Testis (tissue), 3 donors: ENCODE data around the gene FOXJ3. TPM values are rescaled to one million over a fixed set of nuclear protein-coding genes. Genes with fewer than 3 reads are reported as not detected.

ENCODE experiments used
- DNase-seq: peaks from one replicate; pipeline ENCODE4 v3.0.0-alpha.2; 2019
- H3K27ac ChIP-seq, 2 donors: fragments of 200-600 bp; sonication (generic); one replicate each; pipeline ENCODE4 v1.5.1; 2019
- H3K27me3 ChIP-seq: fragments of 200-600 bp; sonication (generic); one replicate; pipeline ENCODE4 v1.5.1; 2019
- H3K36me3 ChIP-seq: fragments of 200-600 bp; sonication (generic); one replicate; pipeline ENCODE4 v1.5.1; 2017; ENCODE audit warnings: low read depth; ENCODE audit errors: missing control alignments
- H3K4me1 ChIP-seq: fragments of 200-600 bp; sonication (generic); one replicate; pipeline ENCODE4 v1.5.1; 2019
- H3K4me3 ChIP-seq, 2 donors: fragments of 200-600 bp; sonication (generic); one replicate each; pipeline ENCODE4 v1.5.1; 2017 to 2019
- H3K9me3 ChIP-seq: fragments of 200-600 bp; sonication (generic); one replicate; pipeline ENCODE4 v1.5.1; 2017
- POLR2A ChIP-seq: fragments of 450-650 bp; IDR thresholded peaks from one replicate; pipeline ENCODE4 v1.6.1; 2017; ENCODE audit warnings: antibody characterized with exemption, mild to moderate bottlenecking, moderate library complexity
- WGBS, 2 donors: methylation state at CpG; one replicate each; pipeline ENCODE4 v1.1.5; 2018; 5-methylcytosine and 5-hydroxymethylcytosine counted together
- intact Hi-C: fragments of 100-400 bp; cut with DNase I; formaldehyde crosslinking; loops from one replicate; pipeline ENCODE4 v1.15.1; 2023; ENCODE audit warnings: low total_unique reads
- polyA plus RNA-seq: library from polyadenylated mRNA; stranded (reverse); fragments of 350-450 nt; fragmentation: Illumina TruSeq; extraction: RNeasy Lipid Tissue Mini Kit (QIAGEN cat#74804); gene quantifications from one replicate; pipeline ENCODE4 v1.2.3, GENCODE V29; 2014; ENCODE audit warnings: low read depth, low replicate concordance; ENCODE audit not compliant: insufficient read depth
- total RNA-seq, 2 donors: library from RNA; depleted of rRNA; stranded (reverse); fragments of >200 nt; gene quantifications; one replicate each; pipeline ENCODE4 v1.2.3, GENCODE V29; 2016
- TF ChIP-seq, protein P1 (sequence below), 3 experiments: fragments of 450-650 bp in 2 of 3; fragments of 200-600 bp in 1 of 3; sonication (generic) in 1 of 3; IDR thresholded peaks; one replicate each; pipeline ENCODE4 v1.5.1; 2016 to 2019; ENCODE audit warnings: antibody characterized with exemption in 3 of 3, mild to moderate bottlenecking in 2 of 3, moderate library complexity in 1 of 3

Gene FOXJ3
- total and polyA plus RNA-seq, 3 donors from 2014 or later = 38.9 to 80.1 (median 64.4) TPM

DNA sequence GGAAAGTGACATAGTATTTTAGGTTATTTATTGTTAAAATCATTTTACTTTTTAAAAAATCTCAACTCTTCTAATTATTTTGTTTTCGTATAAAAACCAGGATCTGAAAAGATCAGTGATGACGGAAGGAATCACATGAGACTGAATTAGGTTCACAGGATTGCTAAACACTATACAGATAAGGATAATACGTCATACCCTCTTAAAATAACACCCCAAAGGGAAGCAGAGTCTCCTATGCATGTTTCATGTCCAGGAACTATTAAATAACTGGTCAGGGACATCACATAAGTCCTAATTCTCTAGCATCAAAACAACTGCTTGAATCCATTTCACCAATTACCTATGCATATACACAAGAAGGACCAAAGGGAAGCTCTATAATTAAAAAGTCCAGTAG lies 84.9 kb downstream of the FOXJ3 start:
- intact Hi-C loops = no loop called here
- TF ChIP-seq, protein P1, sequence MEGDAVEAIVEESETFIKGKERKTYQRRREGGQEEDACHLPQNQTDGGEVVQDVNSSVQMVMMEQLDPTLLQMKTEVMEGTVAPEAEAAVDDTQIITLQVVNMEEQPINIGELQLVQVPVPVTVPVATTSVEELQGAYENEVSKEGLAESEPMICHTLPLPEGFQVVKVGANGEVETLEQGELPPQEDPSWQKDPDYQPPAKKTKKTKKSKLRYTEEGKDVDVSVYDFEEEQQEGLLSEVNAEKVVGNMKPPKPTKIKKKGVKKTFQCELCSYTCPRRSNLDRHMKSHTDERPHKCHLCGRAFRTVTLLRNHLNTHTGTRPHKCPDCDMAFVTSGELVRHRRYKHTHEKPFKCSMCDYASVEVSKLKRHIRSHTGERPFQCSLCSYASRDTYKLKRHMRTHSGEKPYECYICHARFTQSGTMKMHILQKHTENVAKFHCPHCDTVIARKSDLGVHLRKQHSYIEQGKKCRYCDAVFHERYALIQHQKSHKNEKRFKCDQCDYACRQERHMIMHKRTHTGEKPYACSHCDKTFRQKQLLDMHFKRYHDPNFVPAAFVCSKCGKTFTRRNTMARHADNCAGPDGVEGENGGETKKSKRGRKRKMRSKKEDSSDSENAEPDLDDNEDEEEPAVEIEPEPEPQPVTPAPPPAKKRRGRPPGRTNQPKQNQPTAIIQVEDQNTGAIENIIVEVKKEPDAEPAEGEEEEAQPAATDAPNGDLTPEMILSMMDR (IDR thresholded peaks at IDR 0.05) = no peak
- no peak for TF ChIP-seq POLR2A
- 63 to 77% methylated on average over 3 of the region's 3 CpGs for WGBS, 2 donors
- Histone ChIP-seq H3K27ac (no peak overlapping the region), H3K9me3 (no peaks in the 10 kb centered on the region), H3K27me3 (no peaks in the 10 kb centered on the region), H3K4me1 (no peaks in the 10 kb centered on the region), H3K36me3 (no peaks in the 10 kb centered on the region), H3K4me3 (no peak overlapping the region)
- DNase-seq = no peak

GRCh38 chr1:42240966-42241755 lies 93.9 kb downstream of the FOXJ3 start:
- no peaks in the 10 kb centered on the region for H3K9me3 ChIP-seq
- H3K4me3 ChIP-seq = no peak overlapping the region
- no peak overlapping the region for H3K27ac ChIP-seq
- intact Hi-C loops = no loop called here
- no peaks in the 10 kb centered on the region for H3K36me3 ChIP-seq
- no peaks in the 10 kb centered on the region for H3K4me1 ChIP-seq
- no peak for DNase-seq
- TF ChIP-seq, protein P1 (IDR thresholded peaks at IDR 0.05) = no peak
- TF ChIP-seq POLR2A = no peak
- H3K27me3 ChIP-seq = no peaks in the 10 kb centered on the region
- WGBS, 2 donors = 44 to 82% methylated on average over 2 to 5 of the region's 5 CpGs

DNA sequence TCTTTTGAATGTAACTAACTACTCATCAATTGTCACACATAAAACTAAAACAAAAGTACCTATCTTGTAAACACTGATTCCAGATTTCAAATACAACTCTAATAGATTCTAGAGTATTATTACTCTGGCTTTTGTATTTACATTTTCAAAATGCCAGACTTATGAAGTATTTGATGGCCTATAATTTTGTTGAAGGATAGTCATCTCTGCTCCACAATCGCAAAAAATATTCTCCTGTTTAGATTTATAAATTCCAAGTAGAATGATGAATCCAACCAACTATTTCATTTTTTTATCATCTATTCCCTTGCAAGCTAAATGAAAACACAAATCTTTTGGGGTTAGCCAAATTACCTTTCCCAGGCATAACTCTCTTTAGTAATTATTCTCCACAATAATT lies 95.5 kb downstream of the FOXJ3 start:
- no peak for TF ChIP-seq POLR2A
- TF ChIP-seq, protein P1 (IDR thresholded peaks at IDR 0.05) = no peak
- H3K27me3 ChIP-seq = no peaks in the 10 kb centered on the region
- no peaks in the 10 kb centered on the region for H3K36me3 ChIP-seq
- DNase-seq = no peak
- no peak overlapping the region for H3K4me3 ChIP-seq
- H3K4me1 ChIP-seq = no peaks in the 10 kb centered on the region
- intact Hi-C loops = no loop called here
- no peaks in the 10 kb centered on the region for H3K9me3 ChIP-seq
- no peak overlapping the region for H3K27ac ChIP-seq
- WGBS, 2 donors = 97 to 98% methylated on average over 1 of the region's 1 CpG

DNA sequence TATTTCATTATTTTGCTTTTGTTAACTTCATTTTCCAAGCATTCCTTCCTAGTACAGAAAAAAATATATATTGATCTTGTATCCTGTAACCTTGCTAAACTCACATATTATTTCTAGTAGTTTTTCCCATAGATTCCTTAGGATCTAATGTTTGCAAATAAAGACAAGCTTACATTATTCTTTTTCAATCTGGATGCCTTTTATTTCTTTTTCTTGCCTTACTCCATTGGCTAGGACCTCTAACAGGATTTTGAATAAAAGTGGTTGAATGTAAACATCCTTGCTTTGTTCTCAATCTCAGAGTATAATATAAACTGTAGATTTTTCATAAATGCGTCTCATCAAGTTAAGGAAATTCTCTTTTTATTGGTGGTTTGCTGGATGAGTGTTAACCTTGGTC lies 96.0 kb downstream of the FOXJ3 start:
- no peaks in the 10 kb centered on the region for H3K9me3 ChIP-seq
- H3K4me3 ChIP-seq = no peak overlapping the region
- H3K27ac ChIP-seq = no peak overlapping the region
- no peak for DNase-seq
- intact Hi-C loops = no loop called here
- 0 to 57% methylated on average over 1 of the region's 1 CpG for WGBS, 2 donors
- TF ChIP-seq, protein P1 (IDR thresholded peaks at IDR 0.05) = no peak
- no peak for TF ChIP-seq POLR2A
- H3K4me1 ChIP-seq = no peaks in the 10 kb centered on the region
- H3K27me3 ChIP-seq = no peaks in the 10 kb centered on the region
- H3K36me3 ChIP-seq = no peaks in the 10 kb centered on the region

DNA sequence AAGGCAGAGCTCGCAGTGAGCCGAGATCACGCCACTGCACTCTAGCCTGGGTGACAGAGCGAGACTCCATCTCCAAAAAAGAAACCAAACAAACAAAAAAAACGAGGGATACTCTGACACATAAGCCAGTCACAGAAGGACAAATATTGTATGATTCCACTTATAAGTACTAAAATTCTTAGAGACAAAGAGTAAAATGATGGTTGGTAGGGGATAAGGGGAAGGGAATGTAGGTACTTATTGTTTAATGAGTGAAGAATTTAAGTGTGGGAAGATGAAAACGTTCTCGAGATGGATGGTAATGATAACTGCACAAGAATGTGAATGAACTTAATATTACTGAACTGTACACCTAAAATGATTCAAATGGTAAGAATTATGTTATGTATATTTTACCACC lies 103.8 kb downstream of the FOXJ3 start:
- 85 to 93% methylated on average over 7 of the region's 7 CpGs for WGBS, 2 donors
- TF ChIP-seq, protein P1 (IDR thresholded peaks at IDR 0.05) = no peak
- no peak for TF ChIP-seq POLR2A
- intact Hi-C loops = no loop called here
- H3K4me3 ChIP-seq = no peak overlapping the region
- no peak overlapping the region for H3K27ac ChIP-seq
- no peaks in the 10 kb centered on the region for H3K4me1 ChIP-seq
- no peak for DNase-seq
- no peaks in the 10 kb centered on the region for H3K9me3 ChIP-seq
- H3K27me3 ChIP-seq = no peaks in the 10 kb centered on the region
- no peaks in the 10 kb centered on the region for H3K36me3 ChIP-seq
